GM18517 (cell line): ENCODE measurements around the gene CLDN11.

Experiments
- ATAC-seq: cut with Tn5 transposase; IDR thresholded peaks from one replicate; pipeline ENCODE4 v1.9.1; 2021; ENCODE audit warnings: mild to moderate bottlenecking, moderate library complexity; ENCODE audit not compliant: unreplicated experiment

Gene CLDN11

DNA sequence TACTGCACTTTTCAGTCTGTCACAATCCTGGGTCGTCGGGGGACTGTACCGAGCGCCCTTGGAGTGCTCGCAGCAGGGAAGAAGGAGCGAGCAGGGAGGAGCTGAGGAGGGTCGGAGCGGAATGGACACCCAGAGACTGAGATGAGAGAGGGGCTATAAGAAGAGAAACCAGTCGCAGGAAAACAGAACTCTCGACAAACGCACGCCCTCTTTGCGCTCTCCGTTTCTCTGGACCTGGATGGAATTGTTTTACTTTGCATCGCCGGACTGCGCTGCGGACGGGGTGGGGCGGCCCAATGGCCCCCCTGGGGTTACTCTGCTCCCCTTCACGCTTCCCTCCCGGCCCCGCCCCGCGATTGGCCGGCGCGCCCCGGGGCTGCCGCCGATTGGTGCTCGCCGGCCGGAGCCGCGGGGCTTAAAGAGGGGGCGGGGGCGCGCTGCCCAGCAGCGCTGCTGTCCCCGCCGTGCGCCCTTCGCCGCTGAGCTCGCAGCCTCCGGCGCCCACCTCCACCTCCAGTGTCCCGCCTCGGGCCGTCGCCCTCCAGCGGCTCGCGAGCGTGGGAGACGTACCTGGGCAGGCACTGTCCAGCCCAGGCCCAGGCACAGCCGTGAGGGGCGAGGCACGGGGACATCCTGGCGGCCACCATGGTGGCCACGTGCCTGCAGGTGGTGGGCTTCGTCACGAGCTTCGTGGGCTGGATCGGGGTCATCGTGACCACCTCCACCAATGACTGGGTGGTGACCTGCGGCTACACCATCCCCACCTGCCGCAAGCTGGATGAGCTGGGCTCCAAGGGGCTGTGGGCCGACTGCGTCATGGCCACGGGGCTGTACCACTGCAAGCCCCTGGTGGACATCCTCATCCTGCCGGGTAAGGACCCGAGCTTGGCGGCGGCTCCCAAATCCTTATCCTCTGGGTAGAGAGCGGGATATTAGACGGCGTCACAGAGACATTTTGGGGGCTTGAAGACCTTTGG, at the start of gene CLDN11:
Gene CLDN11, plus strand, starts transcription at position 447 of the 977 bp plus-strand sequence. Its CDS starts 199 bp downstream, at position 646.
- no peak for ATAC-seq

DNA sequence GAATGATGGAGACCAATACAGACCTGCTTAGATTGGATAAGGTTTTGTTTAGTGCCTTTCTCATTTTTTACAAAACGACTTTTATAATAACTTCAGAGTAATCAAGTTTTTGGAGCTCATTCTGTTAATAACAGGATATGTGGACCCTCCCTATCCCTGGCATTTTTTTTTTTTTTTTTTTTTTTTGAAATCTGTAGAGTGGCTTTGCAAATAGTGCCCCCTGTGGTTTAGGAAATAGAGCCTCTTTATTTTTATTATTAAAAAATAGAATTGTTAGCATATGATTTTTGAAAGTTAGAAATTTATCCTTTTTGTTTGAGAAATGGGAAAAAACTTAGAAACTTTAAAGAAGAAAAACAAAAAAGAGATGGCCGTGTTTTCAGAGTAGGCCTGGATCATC, 49.7 kb upstream of the CLDN11 start:
- ATAC-seq: no peak

DNA sequence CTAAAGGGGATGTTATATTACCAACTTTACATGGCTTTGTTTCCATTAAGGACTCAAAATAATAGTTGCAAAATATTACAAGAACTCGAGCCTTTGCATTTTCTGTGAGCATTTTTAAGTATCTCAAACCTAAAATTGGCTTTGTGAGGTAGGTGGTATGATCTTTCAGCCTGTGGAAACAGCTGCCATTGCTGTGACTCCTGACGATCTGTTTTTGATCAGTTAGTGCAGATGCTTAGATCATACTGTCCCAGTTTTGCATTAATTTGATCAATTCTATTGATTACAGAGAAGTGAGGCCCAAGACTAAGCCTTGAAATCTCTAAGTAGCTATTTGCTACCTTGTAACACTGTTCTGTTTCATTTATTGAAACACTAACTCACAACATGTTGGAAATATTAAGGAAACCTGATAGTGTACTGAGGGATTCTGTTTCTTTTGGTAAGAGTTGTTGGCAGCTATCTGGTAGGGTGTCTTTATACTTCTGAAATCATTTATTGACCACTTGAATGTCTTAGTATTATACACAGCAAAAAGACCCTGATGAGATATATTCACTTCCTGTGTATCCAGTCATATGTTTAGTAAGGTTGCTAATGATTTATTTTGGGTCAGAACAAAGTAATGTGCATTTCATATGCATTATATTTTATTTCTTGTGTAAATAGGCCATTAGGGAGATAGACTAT, 46.3 kb upstream of the CLDN11 start:
- ATAC-seq: no peak

DNA sequence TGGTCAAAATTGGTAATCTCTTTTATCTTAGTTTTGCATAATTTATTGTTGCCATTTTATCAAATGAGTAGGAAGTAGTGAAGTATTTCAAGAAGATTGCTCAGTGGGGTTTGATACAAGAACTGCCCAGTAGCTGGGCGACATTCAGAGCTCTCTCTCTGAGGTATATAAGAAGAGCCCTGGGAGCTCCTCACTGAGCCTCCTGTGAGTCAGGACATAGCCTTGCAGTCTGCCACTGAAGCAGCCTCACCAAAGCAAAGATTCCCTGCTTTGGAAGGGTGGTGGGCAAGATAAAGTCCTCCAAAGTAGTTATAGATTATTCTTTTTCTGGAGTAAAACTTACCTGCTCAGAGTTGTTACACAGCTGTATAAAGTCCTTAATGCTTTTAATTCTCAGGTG, 35.1 kb upstream of the CLDN11 start:
- ATAC-seq: no peak

DNA sequence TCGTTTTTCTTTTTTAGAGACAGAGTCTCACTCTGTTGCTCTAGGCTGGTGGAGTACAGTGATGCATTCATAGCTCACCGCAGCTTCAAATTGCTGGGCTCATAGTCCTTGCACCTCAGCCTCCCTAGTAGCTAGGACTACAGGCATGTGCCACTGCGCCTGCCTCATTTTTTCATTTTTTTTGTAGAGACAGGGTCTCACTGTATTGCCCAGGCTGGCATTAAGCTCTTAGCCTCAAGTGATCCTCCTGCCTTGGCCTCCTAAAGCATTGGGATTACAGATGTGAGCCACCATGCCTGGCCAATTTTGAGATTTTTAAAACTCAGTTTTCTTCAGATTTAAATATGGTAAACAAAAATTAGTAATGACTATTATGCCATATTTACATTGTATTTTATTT, 32.2 kb upstream of the CLDN11 start:
- ATAC-seq: no peak

DNA sequence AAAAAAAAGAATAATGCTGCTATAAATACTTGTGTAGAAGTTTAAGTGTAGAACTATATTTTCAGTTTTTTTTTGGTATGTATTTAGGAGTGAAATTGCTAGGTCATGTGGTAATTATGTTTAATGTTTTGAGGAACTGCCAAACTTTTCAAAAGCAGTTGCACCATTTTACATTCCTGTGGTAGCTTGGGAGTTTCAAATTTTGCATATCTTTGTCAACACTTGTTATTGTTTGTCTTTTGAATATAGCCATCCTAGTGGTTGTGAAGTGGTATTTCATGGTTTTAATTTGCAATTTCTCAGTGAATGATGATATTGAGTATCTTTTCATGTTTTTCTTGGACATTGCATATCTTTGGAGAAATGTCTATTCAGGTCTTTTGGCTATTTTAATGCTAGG, 30.7 kb upstream of the CLDN11 start:
- ATAC-seq: no peak

DNA sequence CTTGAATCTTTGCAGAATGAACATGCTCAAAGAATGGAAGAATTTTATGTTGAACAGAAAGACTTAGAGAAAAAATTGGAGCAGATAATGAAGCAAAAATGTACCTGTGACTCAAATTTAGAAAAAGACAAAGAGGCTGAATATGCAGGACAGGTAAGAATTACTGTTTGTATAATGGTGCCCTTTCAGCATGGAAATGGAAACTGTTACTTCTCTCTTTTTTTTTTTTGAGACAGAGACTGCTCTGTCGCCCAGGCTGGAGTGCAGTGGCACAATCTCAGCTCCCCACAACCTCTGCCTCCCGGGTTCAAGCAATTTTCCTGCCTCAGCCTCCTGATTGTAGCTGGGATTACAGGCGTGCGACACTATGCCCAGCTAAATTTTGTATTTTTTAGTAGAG, 27.6 kb upstream of the CLDN11 start:
- ATAC-seq: no peak

DNA sequence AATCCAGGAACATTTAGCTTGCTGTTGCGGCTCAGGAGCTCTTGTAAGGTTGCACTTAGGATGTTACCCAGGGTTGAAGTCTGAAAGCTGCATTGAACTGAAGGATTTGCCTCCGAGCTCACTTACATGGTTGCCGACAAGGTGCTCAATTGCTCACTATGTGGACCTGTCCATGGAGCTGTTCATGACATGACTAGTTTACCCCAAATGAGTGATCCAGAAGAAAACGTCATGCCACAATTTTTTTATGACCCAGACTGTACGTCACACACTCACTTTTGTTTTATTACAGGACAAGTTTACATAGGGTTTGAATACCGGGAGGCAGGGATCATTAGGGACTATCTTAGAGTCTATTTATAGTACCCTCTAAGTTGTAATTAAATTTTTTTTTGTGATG, 21.0 kb upstream of the CLDN11 start:
- no peak for ATAC-seq

DNA sequence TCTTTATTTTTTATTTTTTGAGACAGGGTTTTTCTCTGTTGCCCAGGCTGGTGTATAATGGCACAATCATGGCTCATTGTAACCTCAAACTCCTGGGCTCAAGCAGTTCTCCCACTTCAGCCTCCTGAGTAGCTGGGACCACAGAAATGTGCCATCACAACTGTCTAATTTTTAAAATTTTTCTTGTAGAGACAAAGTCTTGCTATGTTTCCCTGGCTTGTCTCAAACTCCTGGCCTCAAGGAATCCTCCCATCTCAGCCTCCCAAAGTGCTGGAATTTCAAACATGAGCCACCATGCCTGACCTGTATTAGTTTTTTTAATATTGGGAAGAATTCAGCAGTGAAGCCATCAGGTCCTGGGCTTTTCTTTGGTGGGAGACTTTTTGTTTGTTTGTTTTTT, 13.6 kb upstream of the CLDN11 start:
- no peak for ATAC-seq

DNA sequence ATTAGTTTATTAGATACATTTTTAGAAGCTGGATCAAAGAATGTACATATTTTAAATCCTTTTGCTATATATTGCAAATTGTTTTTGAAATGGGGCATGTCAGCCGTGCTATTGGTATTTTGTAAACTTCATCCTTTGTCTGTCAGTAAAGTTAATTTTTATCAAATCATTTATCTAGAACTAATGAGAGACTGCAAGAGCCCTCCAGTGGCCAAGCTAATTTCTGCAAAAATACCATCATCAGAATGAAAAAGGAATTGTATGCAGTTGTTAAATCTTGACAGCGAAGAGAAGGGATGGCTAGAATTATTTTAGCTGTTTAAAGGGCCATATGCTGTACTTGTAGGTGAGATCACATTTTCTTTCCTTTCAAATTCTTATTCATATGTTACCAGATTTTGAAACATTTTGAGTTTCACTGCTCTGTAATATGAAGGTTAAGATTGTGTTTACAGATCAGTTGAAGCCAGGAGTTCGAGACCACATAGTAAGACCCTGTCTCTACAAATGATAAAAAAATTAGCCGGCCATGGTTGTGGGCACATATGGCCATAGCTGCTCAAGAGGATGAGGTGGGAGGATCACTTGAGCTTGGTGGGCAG, 8.1 kb upstream of the CLDN11 start:
- no peak for ATAC-seq

DNA sequence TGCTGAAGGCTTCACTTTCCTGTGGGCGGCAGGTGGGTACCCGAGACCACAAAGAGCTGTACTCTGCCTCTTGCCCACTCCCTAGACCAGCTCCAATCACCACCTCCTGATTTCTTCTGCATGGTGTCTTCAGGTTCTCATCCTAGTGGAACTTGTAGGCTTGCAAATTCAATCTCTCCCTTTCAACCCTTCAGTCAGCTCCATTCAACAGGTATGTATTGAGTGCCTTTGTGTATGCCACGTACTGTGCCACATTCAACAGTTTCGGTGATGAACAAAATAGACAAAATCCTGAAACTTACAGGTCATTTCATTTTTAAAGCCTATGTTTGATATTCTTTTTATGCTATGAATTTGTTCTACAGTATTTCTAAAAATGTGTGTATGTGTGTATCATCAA, 5.4 kb upstream of the CLDN11 start:
- ATAC-seq: no peak

DNA sequence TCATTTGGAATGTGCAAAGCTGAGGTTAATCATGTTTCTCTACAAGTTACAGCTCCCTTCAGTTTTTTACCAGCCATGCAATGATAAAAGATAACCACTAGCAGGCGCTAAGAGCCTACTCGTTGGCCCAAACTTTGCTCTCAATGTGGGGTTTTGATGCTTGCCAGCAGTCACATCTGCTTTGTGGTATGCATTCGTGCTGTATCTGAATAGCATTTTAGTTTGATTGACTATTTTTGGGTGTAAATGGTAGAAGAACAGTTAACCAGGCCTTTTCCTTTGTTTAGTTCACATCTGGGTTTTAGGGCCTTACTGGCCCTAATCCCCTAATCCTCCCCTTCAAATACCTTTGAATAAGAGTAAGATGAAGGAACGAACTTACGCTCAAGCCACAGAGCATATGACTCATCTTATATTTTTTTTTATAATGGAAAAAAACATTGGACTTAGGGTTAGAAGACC, 4.4 kb upstream of the CLDN11 start:
- peak; percentile 58 for ATAC-seq

DNA sequence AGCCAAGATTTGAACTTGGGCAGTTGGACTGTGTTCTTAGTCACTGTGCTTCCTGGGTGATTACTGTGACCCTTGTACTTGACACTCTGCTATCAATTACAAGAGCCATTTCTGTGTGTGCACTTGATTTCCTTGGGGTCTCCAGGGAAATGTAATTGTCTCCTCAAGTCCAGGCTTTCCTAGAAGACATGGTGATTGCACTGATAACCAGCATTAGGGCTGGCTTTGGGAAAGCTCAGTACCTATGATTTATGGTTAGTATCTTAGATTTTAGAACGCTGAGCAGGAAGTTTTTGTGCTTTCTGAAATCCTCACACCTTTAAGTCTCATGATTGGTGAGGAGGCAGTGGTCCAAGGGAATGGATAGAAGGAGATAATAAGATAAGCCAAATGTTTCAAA, 1.6 kb upstream of the CLDN11 start:
- ATAC-seq: no peak

DNA sequence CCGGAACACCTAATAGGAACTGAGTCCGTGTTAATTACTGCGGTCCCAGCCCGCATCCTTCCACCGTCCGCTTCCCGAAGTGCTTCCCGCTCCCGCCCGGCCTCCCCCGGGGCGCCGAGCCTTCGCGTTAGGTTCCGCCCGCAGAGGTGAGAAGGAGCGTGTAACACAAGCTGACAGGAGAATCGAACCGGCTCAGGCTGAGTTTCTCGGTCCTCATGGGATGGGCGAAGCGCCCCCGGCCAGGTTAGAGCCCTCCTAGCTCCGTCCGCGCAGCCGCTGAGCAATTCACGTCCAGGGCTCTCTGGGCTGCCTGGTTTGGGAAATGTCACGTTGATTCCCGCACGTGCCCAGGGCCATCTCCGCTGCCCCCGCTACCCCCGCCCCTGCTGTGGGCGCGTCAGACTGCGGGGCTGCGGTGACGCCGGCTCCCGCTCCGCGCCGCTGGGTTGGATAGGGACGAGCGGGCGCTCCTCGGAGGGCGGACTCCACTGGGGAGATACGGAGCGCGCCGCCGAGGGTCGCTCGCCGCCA, 954 bp downstream of the CLDN11 start:
- no peak for ATAC-seq

DNA sequence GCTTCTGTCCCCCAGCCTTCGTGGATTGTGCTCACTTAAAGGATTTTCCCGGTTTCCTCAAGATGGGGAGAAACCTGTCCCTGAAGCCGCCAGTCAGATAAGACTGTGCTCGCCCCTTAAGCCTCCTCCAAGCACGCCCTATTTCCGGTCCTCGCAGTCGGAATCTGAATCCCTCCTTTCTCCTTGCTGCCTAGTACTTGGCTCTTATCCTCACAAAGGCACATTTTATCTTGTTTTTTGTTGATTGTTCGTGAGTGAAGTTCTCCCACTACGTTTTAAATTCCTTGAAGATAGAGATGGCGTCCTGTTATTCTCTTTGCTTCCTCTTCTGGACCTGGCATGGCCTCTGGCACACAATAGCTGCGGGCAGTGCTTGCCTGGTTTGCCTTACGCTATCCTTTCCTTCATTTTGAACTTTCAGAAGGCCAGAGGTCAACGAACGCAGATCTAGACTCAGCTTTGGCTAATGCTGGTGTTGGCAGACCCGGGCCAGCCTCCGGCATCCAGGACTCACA, 1.7 kb downstream of the CLDN11 start:
- ATAC-seq: no peak

DNA sequence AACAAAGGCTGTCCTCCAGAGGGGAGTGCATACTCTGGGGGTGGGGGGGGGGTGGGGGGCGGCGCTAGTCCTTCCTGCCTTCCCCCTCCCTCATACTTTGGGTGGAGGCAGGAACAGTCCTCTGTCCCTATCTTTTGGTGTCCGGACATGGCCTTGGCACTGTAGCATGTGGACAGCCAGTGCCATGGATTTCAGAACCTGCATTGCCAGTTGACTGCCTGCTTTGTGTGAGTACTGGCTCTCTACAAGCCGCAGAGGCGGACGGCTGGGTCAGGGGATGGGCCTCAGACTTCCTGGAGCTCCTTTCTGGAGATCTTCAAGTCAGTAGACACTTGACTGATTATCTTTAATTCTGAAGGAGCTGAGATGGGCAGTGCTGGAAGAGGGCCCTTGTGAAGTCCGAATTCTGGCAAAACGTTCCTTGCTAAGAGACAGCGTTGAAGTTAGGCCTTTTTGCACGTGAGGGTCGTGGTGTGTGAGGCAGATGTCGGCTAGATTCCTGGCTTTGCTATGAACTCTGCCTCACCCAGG, 2.5 kb downstream of the CLDN11 start:
- ATAC-seq: no peak

DNA sequence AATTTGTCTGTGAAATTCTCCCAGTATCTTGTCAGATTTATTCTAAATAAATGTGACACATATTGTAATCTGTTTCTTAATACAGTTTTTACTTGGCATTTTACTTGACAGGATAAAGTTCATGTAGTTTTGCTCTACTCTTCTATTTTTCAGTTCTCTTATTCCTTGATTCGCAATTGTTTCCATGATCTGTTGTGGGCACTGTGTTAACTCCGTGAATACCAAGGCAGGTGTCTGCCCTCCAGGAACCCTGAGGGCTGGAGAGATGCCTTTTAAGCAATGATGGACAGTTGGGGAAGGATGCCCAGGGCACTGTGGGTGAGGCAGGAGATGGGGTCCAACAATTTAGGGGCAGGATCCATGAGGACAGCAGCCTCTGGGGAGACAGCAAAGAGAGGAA, 3.1 kb downstream of the CLDN11 start:
- ATAC-seq: no peak

DNA sequence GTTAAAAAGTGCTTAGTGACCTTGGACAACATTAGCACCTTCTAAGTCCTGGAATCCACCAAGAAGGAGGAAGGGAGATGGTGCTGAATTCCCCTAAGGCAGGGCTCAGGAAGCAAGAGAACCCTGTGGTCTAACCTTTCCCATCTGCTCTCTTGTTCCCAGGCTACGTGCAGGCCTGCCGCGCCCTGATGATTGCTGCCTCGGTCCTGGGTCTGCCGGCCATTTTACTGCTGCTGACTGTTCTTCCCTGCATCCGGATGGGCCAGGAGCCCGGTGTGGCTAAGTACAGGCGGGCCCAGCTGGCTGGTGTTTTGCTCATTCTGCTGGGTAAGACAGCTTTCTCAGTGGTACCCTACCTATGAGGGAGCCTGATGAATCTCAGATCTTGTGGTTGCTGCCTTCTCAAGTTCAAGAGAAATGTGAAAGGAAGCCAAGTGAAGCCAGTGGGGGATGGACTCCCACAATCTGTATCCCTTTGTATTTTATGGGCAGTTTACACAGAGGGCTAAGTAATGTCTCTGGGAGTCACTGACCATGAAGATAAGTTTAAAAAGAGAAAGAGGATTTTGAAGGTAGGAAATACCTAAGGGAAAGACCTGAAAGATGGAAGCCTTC, 4.4 kb downstream of the CLDN11 start:
- ATAC-seq: no peak

DNA sequence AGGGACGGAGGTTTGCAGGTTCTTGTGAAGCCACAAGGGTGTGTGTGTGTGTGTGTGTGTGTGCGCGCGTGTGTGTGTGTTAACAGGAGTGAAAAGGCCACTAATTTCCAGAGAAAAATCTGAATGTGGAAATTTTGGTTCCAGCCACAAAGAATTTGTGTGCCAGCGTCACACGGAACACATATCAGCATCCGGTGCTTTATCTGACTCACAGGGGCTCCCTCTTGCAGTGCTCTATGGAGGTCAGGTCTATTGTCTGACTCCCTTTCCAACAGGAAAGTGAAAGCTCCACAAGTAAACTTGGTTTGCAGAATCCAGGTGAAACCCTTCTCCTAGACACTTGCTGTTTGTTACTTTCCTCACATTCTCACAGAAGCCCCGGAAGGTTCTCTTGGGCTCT, 6.2 kb downstream of the CLDN11 start:
- ATAC-seq: no peak

DNA sequence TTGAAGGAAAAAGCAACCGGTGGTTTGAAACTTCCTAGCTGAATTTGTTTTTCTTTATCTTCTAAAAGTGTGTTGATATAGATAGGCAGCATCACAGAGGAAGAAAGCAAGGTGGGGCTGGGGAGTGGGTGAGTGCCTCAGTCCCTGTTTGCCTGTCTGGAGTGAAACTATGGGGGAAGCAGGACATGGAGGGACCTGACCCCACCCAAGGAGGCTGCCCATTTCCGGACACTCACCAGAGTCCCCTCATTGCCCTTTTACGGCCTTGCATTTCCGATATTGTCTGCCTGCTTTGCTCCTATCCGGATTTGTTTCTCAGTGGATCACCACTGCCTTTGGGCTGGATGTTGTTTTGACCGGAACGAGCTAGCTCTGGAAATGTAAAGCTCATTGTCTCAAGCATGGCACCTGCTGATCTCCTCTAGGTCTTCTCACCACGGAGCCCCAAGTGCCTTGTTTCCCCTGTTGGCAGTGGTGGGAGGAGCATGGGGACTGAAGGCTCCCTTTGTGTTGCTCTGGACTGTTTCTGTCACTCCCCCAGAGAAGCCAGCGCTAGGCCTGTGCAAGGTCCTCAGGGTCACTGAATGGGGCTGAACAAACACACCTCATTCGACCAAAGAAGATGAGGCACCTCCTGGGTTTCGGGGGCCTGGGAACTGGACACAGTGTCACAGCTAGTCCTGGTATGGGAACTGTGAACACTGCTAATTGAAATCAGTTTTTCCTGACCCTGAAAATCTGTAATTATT, 7.0 kb downstream of the CLDN11 start:
- no peak for ATAC-seq
